Measurements from ENCODE around the gene TBC1D13.
A peak's percentile ranks its signal among the peaks of the same experiment; 100 is the strongest.

The TBC1D13 gene

GRCh38 chr9:128818839-128819715 is 32.0 kb downstream of the TBC1D13 start:
- peak overlapping the region; percentile 99 for H3K4me2 ChIP-seq (ENCODE audit: low read length, poor library complexity, severe bottlenecking)
- H2BK120ac ChIP-seq (ENCODE audit: low read depth, low read length) = peak overlapping the region; percentile 85
- peak; percentile 8 for DNase-seq
- H3K9ac ChIP-seq (ENCODE audit: low read length) = peak overlapping the region; percentile 84
- H2BK12ac ChIP-seq (ENCODE audit: low read length in 2 of 2) = peak overlapping the region in 1 of 2 experiments; percentile 57
- H3K79me1 ChIP-seq (replicated peaks; ENCODE audit: low read length, poor library complexity, severe bottlenecking) = peaks cover 10% of the 10 kb centered on the region
- H2AK5ac ChIP-seq (ENCODE audit: low read length, severe bottlenecking) = no peak overlapping the region
- H2AFZ ChIP-seq (ENCODE audit: low read depth, low read length) = peak overlapping the region; percentile 78
- H3K4ac ChIP-seq (ENCODE audit: low read depth in 1 of 2, low read length in 2 of 2) = peak overlapping the region; percentile 29 to 78
- no peaks in the 10 kb centered on the region for H3K27me3 ChIP-seq (ENCODE audit: control insufficient read depth in 1 of 2, insufficient read depth in 1 of 2, low read length in 2 of 2)
- peaks cover 14% of the 10 kb centered on the region for H3K4me1 ChIP-seq (ENCODE audit: control insufficient read depth, insufficient read depth, low read depth, low read length)
- peak overlapping the region; percentile 72 for H4K91ac ChIP-seq (ENCODE audit: low read length)
- peak overlapping the region in 1 of 2 experiments; percentile 89 for H3K14ac ChIP-seq (ENCODE audit: low read length in 2 of 2)
- no peak overlapping the region for H2BK5ac ChIP-seq (ENCODE audit: low read depth, low read length, poor library complexity, severe bottlenecking)
- peaks cover 26 to 37% of the 10 kb centered on the region in 2 experiments for H3K36me3 ChIP-seq (ENCODE audit: control insufficient read depth in 1 of 2, insufficient read depth in 2 of 2, low read depth in 1 of 2, low read length in 2 of 2)
- WGBS = 5% methylated on average over 73 of the region's 90 CpGs
- peak overlapping the region; percentile 77 to 79 for H3K4me3 ChIP-seq (ENCODE audit: insufficient read depth in 1 of 2, low read depth in 1 of 2, low read length in 2 of 2)
- no peaks in the 10 kb centered on the region for H3K9me3 ChIP-seq (ENCODE audit: control insufficient read depth, low read length)
- H2BK15ac ChIP-seq (ENCODE audit: low read depth, poor library complexity, severe bottlenecking) = peak overlapping the region; percentile 84
- H3K27ac ChIP-seq (ENCODE audit: low read length, poor library complexity, severe bottlenecking) = no peak overlapping the region
- H3K18ac ChIP-seq (ENCODE audit: low read depth in 1 of 2, low read length in 2 of 2) = peak overlapping the region; percentile 73 to 96
- peak overlapping the region; percentile 79 for H4K8ac ChIP-seq (ENCODE audit: low read length)
- H3K23ac ChIP-seq (ENCODE audit: low read length in 2 of 2) = peak overlapping the region in 1 of 2 experiments; percentile 97

GRCh38 chr9:128819716-128820664 is 32.9 kb downstream of the TBC1D13 start:
- no peak overlapping the region for H2AK5ac ChIP-seq (ENCODE audit: low read length, severe bottlenecking)
- peaks cover 14% of the 10 kb centered on the region for H3K4me1 ChIP-seq (ENCODE audit: control insufficient read depth, insufficient read depth, low read depth, low read length)
- H3K14ac ChIP-seq (ENCODE audit: low read length in 2 of 2) = no peak overlapping the region
- H2BK120ac ChIP-seq (ENCODE audit: low read depth, low read length) = no peak overlapping the region
- H3K36me3 ChIP-seq (ENCODE audit: control insufficient read depth in 1 of 2, insufficient read depth in 2 of 2, low read depth in 1 of 2, low read length in 2 of 2) = peaks cover 36 to 46% of the 10 kb centered on the region in 2 experiments
- H3K4me2 ChIP-seq (ENCODE audit: low read length, poor library complexity, severe bottlenecking) = no peak overlapping the region
- peak overlapping the region in 1 of 2 experiments; percentile 60 for H3K23ac ChIP-seq (ENCODE audit: low read length in 2 of 2)
- peak overlapping the region; percentile 18 to 44 for H2BK12ac ChIP-seq (ENCODE audit: low read length in 2 of 2)
- H3K9me3 ChIP-seq (ENCODE audit: control insufficient read depth, low read length) = no peaks in the 10 kb centered on the region
- WGBS = 72% methylated on average over 16 of the region's 18 CpGs
- no peak overlapping the region for H4K91ac ChIP-seq (ENCODE audit: low read length)
- peak overlapping the region; percentile 55 for H4K8ac ChIP-seq (ENCODE audit: low read length)
- DNase-seq = peak; percentile 80
- peak overlapping the region in 1 of 2 experiments; percentile 77 for H3K4me3 ChIP-seq (ENCODE audit: insufficient read depth in 1 of 2, low read depth in 1 of 2, low read length in 2 of 2)
- H3K18ac ChIP-seq (ENCODE audit: low read depth in 1 of 2, low read length in 2 of 2) = no peak overlapping the region
- no peak overlapping the region for H2BK15ac ChIP-seq (ENCODE audit: low read depth, poor library complexity, severe bottlenecking)
- H3K27me3 ChIP-seq (ENCODE audit: control insufficient read depth in 1 of 2, insufficient read depth in 1 of 2, low read length in 2 of 2) = no peaks in the 10 kb centered on the region
- no peak overlapping the region for H3K27ac ChIP-seq (ENCODE audit: low read length, poor library complexity, severe bottlenecking)
- H2BK5ac ChIP-seq (ENCODE audit: low read depth, low read length, poor library complexity, severe bottlenecking) = no peak overlapping the region
- no peak overlapping the region for H3K4ac ChIP-seq (ENCODE audit: low read depth in 1 of 2, low read length in 2 of 2)
- H3K79me1 ChIP-seq (replicated peaks; ENCODE audit: low read length, poor library complexity, severe bottlenecking) = peaks cover 10% of the 10 kb centered on the region
- H2AFZ ChIP-seq (ENCODE audit: low read depth, low read length) = no peak overlapping the region
- H3K9ac ChIP-seq (ENCODE audit: low read length) = peak overlapping the region; percentile 84

GRCh38 chr9:128820665-128821583 is 33.9 kb downstream of the TBC1D13 start:
- H3K4me2 ChIP-seq (ENCODE audit: low read length, poor library complexity, severe bottlenecking) = no peak overlapping the region
- no peak overlapping the region for H3K23ac ChIP-seq (ENCODE audit: low read length in 2 of 2)
- H3K14ac ChIP-seq (ENCODE audit: low read length in 2 of 2) = no peak overlapping the region
- peaks cover 14% of the 10 kb centered on the region for H3K4me1 ChIP-seq (ENCODE audit: control insufficient read depth, insufficient read depth, low read depth, low read length)
- no peak overlapping the region for H4K8ac ChIP-seq (ENCODE audit: low read length)
- no peak overlapping the region for H3K4ac ChIP-seq (ENCODE audit: low read depth in 1 of 2, low read length in 2 of 2)
- no peak overlapping the region for H2AFZ ChIP-seq (ENCODE audit: low read depth, low read length)
- no peak overlapping the region for H3K27ac ChIP-seq (ENCODE audit: low read length, poor library complexity, severe bottlenecking)
- H3K18ac ChIP-seq (ENCODE audit: low read depth in 1 of 2, low read length in 2 of 2) = no peak overlapping the region
- no peak overlapping the region for H2BK15ac ChIP-seq (ENCODE audit: low read depth, poor library complexity, severe bottlenecking)
- H3K9me3 ChIP-seq (ENCODE audit: control insufficient read depth, low read length) = no peaks in the 10 kb centered on the region
- no peak overlapping the region for H3K4me3 ChIP-seq (ENCODE audit: insufficient read depth in 1 of 2, low read depth in 1 of 2, low read length in 2 of 2)
- H2BK120ac ChIP-seq (ENCODE audit: low read depth, low read length) = no peak overlapping the region
- H3K27me3 ChIP-seq (ENCODE audit: control insufficient read depth in 1 of 2, insufficient read depth in 1 of 2, low read length in 2 of 2) = no peaks in the 10 kb centered on the region
- no peak for DNase-seq
- peaks cover 43 to 55% of the 10 kb centered on the region in 2 experiments for H3K36me3 ChIP-seq (ENCODE audit: control insufficient read depth in 1 of 2, insufficient read depth in 2 of 2, low read depth in 1 of 2, low read length in 2 of 2)
- no peak overlapping the region for H2AK5ac ChIP-seq (ENCODE audit: low read length, severe bottlenecking)
- 94% methylated on average over 24 of the region's 24 CpGs for WGBS
- no peak overlapping the region for H2BK5ac ChIP-seq (ENCODE audit: low read depth, low read length, poor library complexity, severe bottlenecking)
- no peak overlapping the region for H4K91ac ChIP-seq (ENCODE audit: low read length)
- peaks cover 10% of the 10 kb centered on the region for H3K79me1 ChIP-seq (replicated peaks; ENCODE audit: low read length, poor library complexity, severe bottlenecking)
- H2BK12ac ChIP-seq (ENCODE audit: low read length in 2 of 2) = no peak overlapping the region
- no peak overlapping the region for H3K9ac ChIP-seq (ENCODE audit: low read length)
